DMS 273 treated with DMSO at 0.1 percent for 48 hours (cell line): ENCODE results near the gene TTLL5.

Source experiments
- DNase-seq: peaks from one replicate; lab custom pipeline; 2025; lab: John Stamatoyannopoulos, UW

TTLL5 gene

GRCh38 chr14:75871181-75871880 lies 210.3 kb downstream of the TTLL5 start:
- no peak for DNase-seq

DNA sequence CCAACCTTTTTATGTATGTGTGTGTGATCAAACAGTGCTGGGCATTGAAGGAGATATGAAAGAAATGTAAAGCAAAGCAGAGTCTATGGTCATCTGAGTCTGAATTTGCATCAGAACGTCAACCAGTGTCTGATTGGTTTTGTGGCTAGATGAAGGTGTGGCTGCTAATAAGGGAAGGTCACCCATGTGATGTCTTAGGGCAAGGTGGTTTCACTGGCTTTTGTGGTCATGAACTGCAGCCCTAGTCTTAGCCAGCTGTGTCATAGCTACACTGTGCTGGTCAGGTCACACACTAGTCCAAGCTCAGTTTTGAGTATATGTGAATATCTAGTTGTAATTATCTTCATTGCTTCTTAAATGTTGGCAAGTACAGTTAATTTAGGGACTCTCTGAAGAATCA lies 214.9 kb downstream of the TTLL5 start:
- DNase-seq = no peak

- no peak for DNase-seq
Observed at GRCh38 chr14:75876530-75876929, 215.5 kb downstream of the TTLL5 start.

DNA sequence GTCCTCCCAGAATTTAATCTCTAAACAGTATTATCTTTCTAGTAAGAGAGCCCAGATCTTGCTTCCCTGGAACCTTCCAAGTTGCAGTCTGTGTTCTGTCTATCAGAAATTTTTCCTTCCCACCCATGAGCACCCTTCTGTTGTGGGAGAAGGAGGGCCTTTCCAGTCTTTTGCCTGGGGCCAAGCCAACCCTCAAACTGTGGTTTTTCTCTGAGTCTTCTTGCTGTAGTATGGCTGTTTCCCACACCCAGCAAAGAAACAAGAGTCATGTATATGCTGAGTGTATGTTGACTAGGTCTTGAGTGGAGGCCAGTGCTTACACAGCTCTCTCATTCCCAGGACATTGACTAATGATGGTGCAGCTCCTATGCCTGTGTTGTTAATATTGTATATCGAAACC lies 216.2 kb downstream of the TTLL5 start:
- DNase-seq = no peak

GRCh38 chr14:75877884-75878283 lies 216.8 kb downstream of the TTLL5 start:
- no peak for DNase-seq

GRCh38 chr14:75879031-75879430 lies 218.0 kb downstream of the TTLL5 start:
- DNase-seq = no peak

DNA sequence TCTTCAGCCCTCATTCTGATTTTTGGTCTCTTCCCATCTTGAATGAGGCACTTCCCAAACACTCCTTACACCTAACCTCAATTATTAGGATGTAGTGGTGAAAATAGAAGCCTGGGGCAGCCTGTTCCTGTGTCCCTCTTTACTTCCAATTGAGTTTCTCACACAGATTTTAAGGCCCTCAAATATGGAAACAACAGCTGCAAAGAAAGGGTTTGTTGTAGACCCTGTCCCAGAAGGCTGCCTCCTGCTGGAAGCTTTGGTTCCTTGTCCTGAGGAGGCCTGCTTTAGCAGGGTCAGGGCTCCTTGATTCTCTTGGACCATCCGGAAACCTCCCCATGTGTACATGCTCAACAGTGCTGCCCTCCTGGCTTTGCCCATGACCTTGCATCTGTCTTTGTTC lies 219.5 kb downstream of the TTLL5 start:
- DNase-seq = no peak

DNA sequence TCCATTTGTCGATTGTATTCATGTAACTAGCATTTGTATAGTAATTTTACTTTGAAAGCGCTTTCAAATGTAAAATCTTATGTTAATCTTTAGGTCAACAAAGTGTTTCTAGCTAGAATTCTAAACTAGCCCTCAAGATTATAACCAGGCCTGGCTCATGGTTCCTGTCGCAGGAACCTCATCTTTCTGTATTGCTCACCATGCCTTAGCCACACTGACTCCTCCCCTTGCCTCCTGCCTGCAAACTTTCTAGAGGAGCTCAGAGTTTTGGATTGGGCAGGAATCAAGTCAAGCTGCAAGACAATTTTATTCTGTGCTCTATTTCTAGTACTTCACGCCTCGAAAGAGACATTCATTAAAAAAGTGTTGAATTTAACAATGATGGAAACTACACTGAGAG lies 220.9 kb downstream of the TTLL5 start:
- DNase-seq = no peak

GRCh38 chr14:75884198-75884611 lies 223.2 kb downstream of the TTLL5 start:
- DNase-seq = no peak

GRCh38 chr14:75885829-75886228 lies 224.8 kb downstream of the TTLL5 start:
- no peak for DNase-seq

- no peak for DNase-seq
Observed at GRCh38 chr14:75886636-75887348, 225.7 kb downstream of the TTLL5 start.

GRCh38 chr14:75888945-75889344 lies 227.9 kb downstream of the TTLL5 start:
- DNase-seq = no peak

DNA sequence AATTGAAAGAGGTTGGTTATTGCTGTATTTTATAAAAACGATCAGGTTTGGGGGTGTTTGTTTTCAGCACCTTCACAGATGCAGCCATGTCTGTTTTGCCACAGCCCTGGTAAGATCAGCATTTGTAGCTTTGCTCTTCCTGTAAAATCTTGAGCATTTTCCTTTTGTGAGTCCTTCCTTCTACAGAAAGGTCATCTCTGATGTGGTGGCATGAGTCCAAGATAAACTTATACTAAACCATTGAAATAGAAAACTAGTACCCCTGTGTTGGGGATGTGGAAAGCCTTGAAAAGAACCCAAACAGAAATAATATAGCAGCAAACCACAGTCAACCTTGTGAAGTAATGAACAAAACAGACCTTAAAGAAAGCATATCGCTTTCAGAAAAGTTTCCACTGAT lies 235.3 kb downstream of the TTLL5 start:
- no peak for DNase-seq

- DNase-seq = no peak
Observed at GRCh38 chr14:75904311-75904710, 243.3 kb downstream of the TTLL5 start.

GRCh38 chr14:75905147-75905904 lies 244.3 kb downstream of the TTLL5 start:
- no peak for DNase-seq

- no peak for DNase-seq
Observed at GRCh38 chr14:75906228-75906627, 245.2 kb downstream of the TTLL5 start.

DNA sequence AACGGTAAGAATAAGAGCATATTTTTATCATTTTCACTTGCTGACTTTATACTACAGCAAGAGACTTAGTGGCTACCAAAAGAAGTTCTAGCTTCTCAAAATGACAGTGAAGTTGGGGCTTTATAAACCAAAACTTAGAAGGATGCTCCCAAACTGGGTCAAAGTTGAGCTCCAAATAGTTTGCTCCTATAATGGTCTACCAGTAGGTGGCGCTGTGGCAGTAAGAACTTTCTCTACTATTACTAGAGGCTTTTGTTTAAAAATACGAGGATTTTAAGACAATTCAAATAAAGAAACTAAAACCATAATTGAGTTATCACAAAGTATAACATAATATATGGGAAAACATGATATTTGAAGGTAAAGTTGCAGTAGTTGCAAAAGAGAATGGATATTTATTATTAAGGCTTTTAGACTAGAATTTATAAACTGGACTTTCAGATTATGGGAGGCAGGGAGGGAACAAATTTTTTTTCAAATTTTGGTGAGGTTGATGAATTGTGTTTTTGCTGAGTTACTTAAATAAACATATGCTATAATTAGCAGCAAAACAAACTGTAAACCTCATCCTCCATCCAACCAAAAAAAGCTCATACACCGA lies 245.7 kb downstream of the TTLL5 start:
- DNase-seq = no peak

GRCh38 chr14:75907756-75908359 lies 246.8 kb downstream of the TTLL5 start:
- DNase-seq = no peak

GRCh38 chr14:75909630-75910029 lies 248.6 kb downstream of the TTLL5 start:
- DNase-seq = no peak

GRCh38 chr14:75910048-75910447 lies 249.0 kb downstream of the TTLL5 start:
- DNase-seq = no peak

- DNase-seq = no peak
Observed at GRCh38 chr14:75911883-75912282, 250.8 kb downstream of the TTLL5 start.

GRCh38 chr14:75913183-75913582 lies 252.1 kb downstream of the TTLL5 start:
- no peak for DNase-seq
